Activated CD8-positive, alpha-beta T cell treated with anti-CD3 and anti-CD28 coated beads for 36 hours (primary cell): ENCODE measurements around the gene FGF18. TPM values are rescaled to one million over a fixed set of nuclear protein-coding genes. Genes with fewer than 3 reads are reported as not detected.
A peak's percentile ranks its signal among the peaks of the same experiment; 100 is the strongest.

Experiments used
- ATAC-seq: fragments of 200-7000 bp; cut with Tn5 transposase; one replicate; pipeline ENCODE4 v1.10.0; 2021; ENCODE audit warnings: mild to moderate bottlenecking, moderate library complexity
- CTCF ChIA-PET: fragments of 350-600 bp; sonication (Branson Sonifier 250); formaldehyde crosslinking; loops from one replicate; lab custom pipeline; 2021; ENCODE audit warnings: antibody characterized with exemption; lab: Charles Lee
- POLR2A ChIA-PET: fragments of 350-600 bp; sonication (Branson Sonifier 250); formaldehyde crosslinking; loops from one replicate; lab custom pipeline; 2021; ENCODE audit warnings: antibody characterized with exemption; lab: Charles Lee
- DNase-seq: peaks from one replicate; pipeline ENCODE4 v3.0.0-alpha.2; 2020
- H3K27ac Mint-ChIP-seq: one replicate; pipeline ENCODE4 v1.8.0; 2021; ENCODE audit warnings: mild to moderate bottlenecking, mixed read lengths
- H3K27me3 Mint-ChIP-seq: one replicate; pipeline ENCODE4 v1.8.0; 2021; ENCODE audit warnings: mixed read lengths
- H3K36me3 Mint-ChIP-seq: one replicate; pipeline ENCODE4 v1.8.0; 2021; ENCODE audit warnings: low read depth, mixed read lengths
- H3K4me1 Mint-ChIP-seq: one replicate; pipeline ENCODE4 v1.8.0; 2021; ENCODE audit warnings: low read depth, mixed read lengths
- H3K4me3 Mint-ChIP-seq: one replicate; pipeline ENCODE4 v1.8.0; 2021; ENCODE audit warnings: mild to moderate bottlenecking, moderate library complexity, mixed read lengths
- H3K9me3 Mint-ChIP-seq: one replicate; pipeline ENCODE4 v1.8.0; 2021; ENCODE audit warnings: mixed read lengths
- intact Hi-C: fragments of 100-400 bp; cut with micrococcal nuclease; formaldehyde crosslinking; loops from one replicate; pipeline ENCODE4 v1.10.0; 2022
- total RNA-seq, 2 experiments: library from RNA; stranded (reverse); gene quantifications; one replicate each; pipeline ENCODE4 v1.2.3, GENCODE V29; 2021
- TF ChIP-seq, protein P1 (sequence below): fragments of 200-600 bp; IDR thresholded peaks from one replicate; pipeline ENCODE4 v1.8.0; 2022; ENCODE audit warnings: antibody characterized with exemption, mild to moderate bottlenecking

FGF18 gene
- total RNA-seq, 2 experiments from 2014 or later: 0.18 TPM; not detected in 1

DNA sequence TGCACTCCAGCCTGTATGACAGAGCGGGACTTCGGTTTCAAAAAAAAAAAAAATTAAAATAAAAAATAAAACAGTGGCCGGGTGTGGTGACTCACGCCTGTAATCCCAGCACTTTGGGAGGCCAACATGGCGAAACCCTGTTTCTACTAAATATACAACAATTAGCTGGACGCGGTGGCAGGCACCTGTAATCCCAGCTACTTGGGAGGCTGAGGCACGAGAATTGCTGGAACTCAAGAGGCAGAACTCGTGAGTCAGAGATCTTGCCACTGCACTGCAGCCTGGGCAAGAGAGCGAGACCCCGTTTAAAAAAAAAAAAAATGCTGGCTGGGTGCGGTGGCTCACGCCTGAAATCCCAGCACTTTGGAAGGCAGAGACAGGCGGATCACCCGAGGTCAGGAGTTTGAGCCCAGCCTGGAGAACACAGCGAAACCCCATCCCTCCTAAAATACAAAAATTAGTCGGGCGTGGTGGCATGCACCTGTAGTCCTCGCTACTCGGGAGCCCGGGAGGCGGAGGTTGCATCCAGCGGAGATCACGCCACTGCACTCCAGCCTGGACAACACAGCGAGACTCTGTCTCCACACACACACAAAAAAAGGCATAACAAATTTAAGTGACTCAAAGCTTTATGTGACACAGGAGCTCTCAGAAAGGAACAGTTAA, 33.3 kb upstream of the FGF18 start:
- ATAC-seq: no peak
- intact Hi-C loops: no loop called here
- no peaks in the 10 kb centered on the region for H3K9me3 Mint-ChIP-seq
- peaks cover 25% of the 10 kb centered on the region for H3K4me1 Mint-ChIP-seq
- TF ChIP-seq, protein P1, sequence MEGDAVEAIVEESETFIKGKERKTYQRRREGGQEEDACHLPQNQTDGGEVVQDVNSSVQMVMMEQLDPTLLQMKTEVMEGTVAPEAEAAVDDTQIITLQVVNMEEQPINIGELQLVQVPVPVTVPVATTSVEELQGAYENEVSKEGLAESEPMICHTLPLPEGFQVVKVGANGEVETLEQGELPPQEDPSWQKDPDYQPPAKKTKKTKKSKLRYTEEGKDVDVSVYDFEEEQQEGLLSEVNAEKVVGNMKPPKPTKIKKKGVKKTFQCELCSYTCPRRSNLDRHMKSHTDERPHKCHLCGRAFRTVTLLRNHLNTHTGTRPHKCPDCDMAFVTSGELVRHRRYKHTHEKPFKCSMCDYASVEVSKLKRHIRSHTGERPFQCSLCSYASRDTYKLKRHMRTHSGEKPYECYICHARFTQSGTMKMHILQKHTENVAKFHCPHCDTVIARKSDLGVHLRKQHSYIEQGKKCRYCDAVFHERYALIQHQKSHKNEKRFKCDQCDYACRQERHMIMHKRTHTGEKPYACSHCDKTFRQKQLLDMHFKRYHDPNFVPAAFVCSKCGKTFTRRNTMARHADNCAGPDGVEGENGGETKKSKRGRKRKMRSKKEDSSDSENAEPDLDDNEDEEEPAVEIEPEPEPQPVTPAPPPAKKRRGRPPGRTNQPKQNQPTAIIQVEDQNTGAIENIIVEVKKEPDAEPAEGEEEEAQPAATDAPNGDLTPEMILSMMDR: no peak
- ChIA-PET CTCF (no interaction called here), POLR2A (interaction anchor here (0.8 to 4.9 kb wide), 9 partner anchors 9 to 814 kb away, joined by 3 to 86 read pairs (median 6); no protein-coding TSS in a partner anchor)
- peak overlapping the region; percentile 98 for H3K4me3 Mint-ChIP-seq
- peaks cover 3% of the 10 kb centered on the region for H3K27me3 Mint-ChIP-seq
- peaks cover 36% of the 10 kb centered on the region for H3K36me3 Mint-ChIP-seq
- H3K27ac Mint-ChIP-seq: peak overlapping the region; percentile 100
- DNase-seq: no peak

GRCh38 chr5:171386861-171387344, 32.5 kb upstream of the FGF18 start:
- ChIA-PET POLR2A (interaction anchor here (0.8 to 4.9 kb wide), 9 partner anchors 9 to 815 kb away, joined by 3 to 86 read pairs (median 6); no protein-coding TSS in a partner anchor), CTCF (interaction anchor here (0.6 kb wide), 2 partner anchors 11 to 482 kb away, joined by 3 read pairs; no protein-coding TSS in a partner anchor)
- peak overlapping the region; percentile 100 for H3K27ac Mint-ChIP-seq
- H3K4me3 Mint-ChIP-seq: peak overlapping the region; percentile 98
- H3K9me3 Mint-ChIP-seq: no peaks in the 10 kb centered on the region
- peaks cover 43% of the 10 kb centered on the region for H3K36me3 Mint-ChIP-seq
- H3K27me3 Mint-ChIP-seq: peaks cover 3% of the 10 kb centered on the region
- DNase-seq: no peak
- H3K4me1 Mint-ChIP-seq: peaks cover 31% of the 10 kb centered on the region
- TF ChIP-seq, protein P1: no peak
- intact Hi-C loops: no loop called here
- no peak for ATAC-seq

DNA sequence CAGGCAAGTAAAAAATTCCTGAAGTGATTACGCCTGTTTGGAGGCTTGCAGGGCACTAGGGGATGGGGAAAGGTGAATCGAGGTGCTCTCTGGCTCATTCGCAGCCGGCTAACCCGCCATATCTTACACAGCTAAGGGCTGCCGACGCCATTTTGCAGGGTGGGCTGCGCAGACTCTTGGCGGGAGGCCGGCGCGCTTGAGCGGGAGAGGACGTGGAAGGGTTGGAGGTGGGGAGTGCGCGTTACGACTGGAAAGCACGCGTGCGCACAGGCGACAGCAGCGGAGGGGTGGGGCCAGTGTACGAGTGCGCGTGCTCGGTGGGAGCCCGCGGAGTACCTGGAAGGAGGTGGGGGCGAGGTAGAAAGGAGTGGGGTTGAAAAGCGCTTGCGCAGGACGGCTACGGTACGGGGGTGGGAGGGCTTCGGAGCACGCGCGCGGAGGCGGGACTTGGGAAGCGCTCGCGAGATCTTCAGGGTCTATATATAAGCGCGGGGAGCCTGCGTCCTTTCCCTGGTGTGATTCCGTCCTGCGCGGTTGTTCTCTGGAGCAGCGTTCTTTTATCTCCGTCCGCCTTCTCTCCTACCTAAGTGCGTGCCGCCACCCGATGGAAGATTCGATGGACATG, 32.0 kb upstream of the FGF18 start, which contains the start of gene NPM1:
Gene NPM1 (plus strand): TSS at position 505 of the 625 bp plus-strand sequence. CDS start 100 bp downstream, at position 605.
- ChIA-PET CTCF (interaction anchor here (0.6 to 2.3 kb wide), 4 partner anchors 12 to 482 kb away, joined by 3 to 5 read pairs (median 4); no protein-coding TSS in a partner anchor), POLR2A (interaction anchor here (0.6 to 4.9 kb wide), 23 partner anchors 8 to 1942 kb away, joined by 3 to 86 read pairs (median 5); partner anchors contain the start of genes FBXW11 and FGF18)
- peak within 1 kb of the TSS; percentile 98 for H3K4me3 Mint-ChIP-seq
- peak within 1 kb of the TSS; percentile 100 for H3K27ac Mint-ChIP-seq
- peak; percentile 84 for ATAC-seq
- peaks cover 37% of the 10 kb centered on the region for H3K4me1 Mint-ChIP-seq
- peaks cover 3% of the 10 kb centered on the region for H3K27me3 Mint-ChIP-seq
- peaks cover 49% of the 10 kb centered on the region for H3K36me3 Mint-ChIP-seq
- DNase-seq: peak; percentile 97
- intact Hi-C loops: no loop called here
- no peaks in the 10 kb centered on the region for H3K9me3 Mint-ChIP-seq
- TF ChIP-seq, protein P1: no peak

DNA sequence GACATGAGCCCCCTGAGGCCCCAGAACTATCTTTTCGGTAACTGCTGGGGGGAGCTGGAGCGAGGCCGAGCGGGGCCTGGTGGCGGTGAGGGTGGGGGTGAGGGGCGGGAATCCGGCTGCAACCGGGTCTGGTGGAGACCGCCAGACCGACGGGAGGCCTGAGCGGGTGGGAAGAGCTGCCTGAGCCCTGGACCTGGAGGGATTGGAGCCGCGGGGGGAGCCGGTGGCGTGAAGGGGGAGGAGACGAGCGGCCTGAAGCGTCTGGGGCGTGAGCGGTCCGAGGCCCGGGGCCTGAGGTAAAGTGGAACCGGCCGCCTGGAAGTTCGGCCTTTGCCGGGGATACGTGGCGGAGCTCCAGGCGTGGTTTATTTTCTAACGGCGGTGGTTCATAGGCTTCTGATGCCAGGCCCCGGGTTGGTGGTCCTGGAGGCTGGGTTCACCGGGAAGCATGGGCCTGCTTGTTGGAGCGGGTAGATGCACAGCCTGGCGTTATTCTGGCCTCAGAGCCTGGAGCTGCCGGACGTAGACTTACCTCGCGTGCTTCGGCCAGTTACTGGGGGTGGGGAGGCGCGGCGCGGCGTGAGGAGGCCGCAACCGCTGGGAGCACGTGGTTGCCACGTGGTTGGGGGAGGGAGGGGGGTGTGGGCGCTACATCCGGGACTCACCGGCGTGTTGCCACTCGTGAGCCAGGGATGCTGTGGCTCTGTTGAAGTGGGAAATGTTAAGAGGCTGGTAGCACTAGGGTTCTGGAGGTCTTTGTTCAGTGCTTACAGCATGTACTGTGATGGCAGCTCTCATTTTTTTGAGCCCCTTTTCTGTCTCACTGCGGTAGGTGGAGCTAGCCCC, 31.3 kb upstream of the FGF18 start:
- H3K36me3 Mint-ChIP-seq: peaks cover 56% of the 10 kb centered on the region
- DNase-seq (peak; percentile 88), ATAC-seq (peak; percentile 8)
- H3K9me3 Mint-ChIP-seq: no peaks in the 10 kb centered on the region
- peak overlapping the region; percentile 100 for H3K27ac Mint-ChIP-seq
- intact Hi-C loops: no loop called here
- CTCF ChIA-PET: interaction anchor here (1.1 to 2.3 kb wide), 3 partner anchors 12 to 24 kb away, joined by 3 to 5 read pairs (median 4); no protein-coding TSS in a partner anchor
- H3K4me1 Mint-ChIP-seq: peaks cover 43% of the 10 kb centered on the region
- TF ChIP-seq, protein P1: no peak
- POLR2A ChIA-PET: interaction anchor here (0.6 to 4.9 kb wide), 21 partner anchors 8 to 1941 kb away, joined by 3 to 86 read pairs (median 5); partner anchors contain the start of genes FBXW11 and FGF18
- H3K27me3 Mint-ChIP-seq: peaks cover 2% of the 10 kb centered on the region
- H3K4me3 Mint-ChIP-seq: peak overlapping the region; percentile 98
